HEK293 (cell line): ENCODE results near the gene CATSPERZ.

Experiments used
- CTCF ChIA-PET: fragments of 350-600 bp; formaldehyde crosslinking; extraction: SDS; loops from one replicate; lab custom pipeline; 2021; ENCODE audit warnings: antibody characterized with exemption; lab: Yijun Ruan, JAX
- POLR2A ChIA-PET: fragments of 300-600 bp; formaldehyde crosslinking; extraction: SDS; loops from one replicate; lab custom pipeline; 2020; ENCODE audit warnings: antibody characterized with exemption, inconsistent platforms; lab: Yijun Ruan, JAX
- H3K27ac ChIP-seq: fragments of 200-500 bp; sonication (Bioruptor generic); 2 replicates; pipeline ENCODE4 v1.5.1; 2014; ENCODE audit warnings: low read depth, low read length, control low read depth, inconsistent platforms; ENCODE audit errors: extremely low read depth
- H3K36me3 ChIP-seq, 2 experiments: fragments of 200-500 bp in 1 of 2; sonication (Bioruptor generic) in 1 of 2; 1 replicate in 1 of 2; 2 replicates in 1 of 2; pipeline ENCODE4 v1.5.1; 2014 to 2017; ENCODE audit warnings: inconsistent platforms in 2 of 2, low read length in 2 of 2; ENCODE audit not compliant: control insufficient read depth in 2 of 2, insufficient read depth in 1 of 2
- H3K4me1 ChIP-seq: fragments of 200-500 bp; sonication (Bioruptor generic); 2 replicates; pipeline ENCODE4 v1.5.1; 2014; ENCODE audit warnings: mild to moderate bottlenecking, low read length, inconsistent platforms; ENCODE audit not compliant: control insufficient read depth, insufficient read depth
- H3K4me3 ChIP-seq: 2 replicates; pipeline ENCODE4 v1.5.1; 2011; ENCODE audit warnings: low read depth, mild to moderate bottlenecking, control low read depth, low read length, moderate library complexity
- H3K9me3 ChIP-seq: fragments of 200-500 bp; sonication (Bioruptor generic); 2 replicates; pipeline ENCODE4 v1.5.1; 2014; ENCODE audit warnings: low read depth, low read length, inconsistent platforms; ENCODE audit not compliant: control insufficient read depth, insufficient read depth
- ATF2 ChIP-seq: fragments of 450-650 bp; formaldehyde crosslinking; IDR thresholded peaks from 2 replicates; pipeline ENCODE4 v1.5.1; 2016; ENCODE audit warnings: missing biosample characterization, missing genetic modification characterization, low read depth
- HIC1 ChIP-seq: fragments of 450-650 bp; formaldehyde crosslinking; IDR thresholded peaks from 2 replicates; pipeline ENCODE4 v1.5.1; 2016; ENCODE audit warnings: missing biosample characterization, missing genetic modification characterization
- SP2 ChIP-seq: fragments of 450-650 bp; formaldehyde crosslinking; IDR thresholded peaks from 2 replicates; pipeline ENCODE4 v1.5.1; 2016; ENCODE audit warnings: missing biosample characterization, missing genetic modification characterization
- SP3 ChIP-seq: fragments of 450-650 bp; formaldehyde crosslinking; IDR thresholded peaks from 2 replicates; pipeline ENCODE4 v1.5.1; 2016; ENCODE audit warnings: missing biosample characterization, missing genetic modification characterization
- ZBTB20 ChIP-seq: fragments of 450-650 bp; formaldehyde crosslinking; IDR thresholded peaks from 2 replicates; pipeline ENCODE4 v1.5.1; 2016; ENCODE audit warnings: missing biosample characterization, missing genetic modification characterization
- ZBTB6 ChIP-seq: fragments of 450-650 bp; formaldehyde crosslinking; IDR thresholded peaks from 2 replicates; pipeline ENCODE4 v1.5.1; 2017; ENCODE audit warnings: missing biosample characterization, missing genetic modification characterization
- ZFP41 ChIP-seq: fragments of 450-650 bp; formaldehyde crosslinking; IDR thresholded peaks from 2 replicates; pipeline ENCODE4 v1.5.1; 2016; ENCODE audit warnings: missing biosample characterization, missing genetic modification characterization, borderline replicate concordance
- ZFP69B ChIP-seq: fragments of 450-650 bp; formaldehyde crosslinking; IDR thresholded peaks from 2 replicates; pipeline ENCODE4 v1.5.1; 2016; ENCODE audit warnings: missing biosample characterization, missing genetic modification characterization
- ZNF19 ChIP-seq: fragments of 450-650 bp; formaldehyde crosslinking; IDR thresholded peaks from 2 replicates; pipeline ENCODE4; 2016; ENCODE audit warnings: missing biosample characterization, missing genetic modification characterization, low read depth
- ZNF292 ChIP-seq: fragments of 450-650 bp; formaldehyde crosslinking; IDR thresholded peaks from 2 replicates; pipeline ENCODE4 v1.5.1; 2016; ENCODE audit warnings: low read depth, missing biosample characterization, missing genetic modification characterization, borderline replicate concordance
- ZNF335 ChIP-seq: fragments of 450-650 bp; formaldehyde crosslinking; conservative IDR thresholded peaks from 2 replicates; pipeline ENCODE4 v1.5.1; 2016; ENCODE audit warnings: missing biosample characterization, missing genetic modification characterization
- ZNF423 ChIP-seq: fragments of 450-650 bp; formaldehyde crosslinking; IDR thresholded peaks from 2 replicates; pipeline ENCODE4 v1.5.1; 2016; ENCODE audit warnings: missing biosample characterization, missing genetic modification characterization
- ZNF426 ChIP-seq: fragments of 450-650 bp; formaldehyde crosslinking; IDR thresholded peaks from 2 replicates; pipeline ENCODE4 v1.5.1; 2017; ENCODE audit warnings: missing biosample characterization, missing genetic modification characterization, mild to moderate bottlenecking, inconsistent platforms, moderate library complexity
- ZNF433 ChIP-seq: fragments of 450-650 bp; formaldehyde crosslinking; IDR thresholded peaks from 2 replicates; pipeline ENCODE4 v1.5.1; 2016; ENCODE audit warnings: missing biosample characterization, missing genetic modification characterization, low read depth
- ZNF518A ChIP-seq: fragments of 450-650 bp; formaldehyde crosslinking; conservative IDR thresholded peaks from 2 replicates; pipeline ENCODE4 v1.5.1; 2016; ENCODE audit warnings: low read depth, missing biosample characterization, missing genetic modification characterization
- ZNF629 ChIP-seq: fragments of 450-650 bp; formaldehyde crosslinking; IDR thresholded peaks from 2 replicates; pipeline ENCODE4 v1.5.1; 2017; ENCODE audit warnings: missing biosample characterization, missing genetic modification characterization
- ZNF658 ChIP-seq: fragments of 450-650 bp; formaldehyde crosslinking; IDR thresholded peaks from 2 replicates; pipeline ENCODE4; 2016; ENCODE audit warnings: missing biosample characterization, missing genetic modification characterization
- ZNF776 ChIP-seq: fragments of 450-650 bp; formaldehyde crosslinking; IDR thresholded peaks from 2 replicates; pipeline ENCODE4 v1.5.0; 2017; ENCODE audit warnings: missing biosample characterization, missing genetic modification characterization, borderline replicate concordance
- ZSCAN18 ChIP-seq: fragments of 450-650 bp; formaldehyde crosslinking; IDR thresholded peaks from 2 replicates; pipeline ENCODE4 v1.5.1; 2016; ENCODE audit warnings: missing biosample characterization, missing genetic modification characterization
- ZSCAN4 ChIP-seq: fragments of 450-650 bp; formaldehyde crosslinking; IDR thresholded peaks from 2 replicates; pipeline ENCODE4 v1.5.1; 2017; ENCODE audit warnings: missing biosample characterization, missing genetic modification characterization

CATSPERZ gene

GRCh38 chr11:64263947-64264317 lies 36.2 kb upstream of the CATSPERZ start:
- peaks cover 2% of the 10 kb centered on the region; the same call in 1 of the 2 replicates for H3K4me1 ChIP-seq

More at GRCh38 chr11:64263947-64264317, 36.2 kb upstream of the CATSPERZ start:
- ChIA-PET CTCF (interaction anchor here (0.5 to 1.6 kb wide), 3 partner anchors 12 to 59 kb away, joined by 3 to 11 read pairs (median 3); partner anchors contain the start of genes NUDT22 and PLCB3), POLR2A (interaction anchor here (0.8 to 1.6 kb wide), 4 partner anchors 12 to 850 kb away, joined by 3 to 6 read pairs (median 4); no protein-coding TSS in a partner anchor)
- Histone ChIP-seq H3K9me3 (no peaks in the 10 kb centered on the region), H3K36me3 (peaks cover 0 to 72% of the 10 kb centered on the region in 2 experiments; a peak in 1 of 3 replicates), H3K4me3 (no peak overlapping the region), H3K27ac (no peak overlapping the region)
- TF ChIP-seq ZNF776 (tag by site-specific recombination) (no peak), ZFP69B (tag by site-specific recombination) (no peak), ZSCAN4 (no peak), SP3 (no peak), SP2 (tag by site-specific recombination) (no peak), ZSCAN18 (tag by site-specific recombination) (no peak), ZNF292 (tag by site-specific recombination) (no peak), ZBTB6 (tag by site-specific recombination) (no peak), ZNF335 (tag by site-specific recombination) (no peak), ZNF629 (tag by site-specific recombination) (no peak), ZNF426 (no peak), ZNF423 (tag by site-specific recombination) (no peak), HIC1 (no peak), ZNF518A (tag by site-specific recombination) (no peak), ZFP41 (no peak), ZNF658 (tag by site-specific recombination) (no peak), ATF2 (no peak), ZBTB20 (tag by site-specific recombination) (no peak), ZNF19 (tag by site-specific recombination) (no peak), ZNF433 (no peak)
